Fibroblast of skin of back (primary cell): ENCODE results near the gene DPRX. TPM values are rescaled to one million over a fixed set of nuclear protein-coding genes. Genes with fewer than 3 reads are reported as not detected.

Experiments
- DNase-seq: peaks from one replicate; pipeline ENCODE4 v3.0.0-alpha.2; 2013
- polyA plus RNA-seq, 2 experiments: library from polyadenylated mRNA; unstranded; fragments of 120-200 nt; gene quantifications; one replicate each; pipeline ENCODE4 v1.2.1, GENCODE V29; 2013; ENCODE audit not compliant: insufficient read length in 2 of 2

Gene DPRX, protein sequence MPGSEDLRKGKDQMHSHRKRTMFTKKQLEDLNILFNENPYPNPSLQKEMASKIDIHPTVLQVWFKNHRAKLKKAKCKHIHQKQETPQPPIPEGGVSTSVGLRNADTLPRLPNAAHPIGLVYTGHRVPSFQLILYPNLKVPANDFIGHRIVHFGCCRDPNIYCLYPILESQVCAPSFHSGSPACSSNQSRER
- not detected for polyA plus RNA-seq (2013, experiment 1 of 2; ENCODE audit: insufficient read length)
- polyA plus RNA-seq (2013, experiment 2 of 2; ENCODE audit: insufficient read length) = not detected

GRCh38 chr19:53631949-53632407, at the start of gene DPRX:
Gene DPRX (plus strand): TSS chr19:53631999. CDS start chr19:53632107, 108 bp downstream.
- DNase-seq = no peak

DNA sequence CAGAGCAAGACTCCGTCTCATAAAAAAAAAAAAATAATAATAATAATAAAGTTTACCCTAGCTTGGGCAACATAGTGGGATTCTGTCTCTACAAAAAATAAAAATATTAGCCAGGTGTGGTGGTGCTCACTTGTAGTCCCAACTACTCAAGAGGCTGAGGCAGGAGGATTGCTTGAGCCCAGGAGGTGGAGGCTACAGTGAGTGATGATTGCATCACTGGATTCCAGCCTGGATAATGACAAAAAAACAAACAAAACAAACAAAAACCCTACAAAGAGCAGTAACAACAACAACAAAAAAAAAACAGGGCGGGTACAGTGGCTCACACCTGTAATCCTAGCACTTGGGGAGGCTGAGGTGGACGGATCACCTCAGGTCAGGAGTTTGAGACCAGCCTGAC, 48.6 kb upstream of the DPRX start:
- DNase-seq = no peak

DNA sequence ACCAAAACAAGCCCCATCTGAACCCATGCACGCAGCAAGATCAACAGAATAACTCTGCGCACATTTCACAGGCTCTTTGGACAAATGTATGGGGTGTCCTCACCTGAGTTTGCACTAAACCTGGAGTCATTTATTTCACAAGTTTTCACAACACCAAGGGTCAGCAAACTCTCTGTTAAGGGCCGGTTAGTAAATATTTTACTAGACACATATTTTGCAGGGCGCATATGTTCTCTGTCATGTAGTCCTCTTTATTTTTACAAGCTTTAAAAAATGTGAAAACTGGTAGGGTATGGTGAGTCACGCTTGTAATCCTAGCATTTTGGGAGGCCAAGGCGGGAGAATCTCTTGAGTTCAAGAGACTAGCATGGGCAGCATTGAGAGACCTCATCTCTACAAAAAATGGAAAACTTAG, 45.5 kb upstream of the DPRX start:
- no peak for DNase-seq

DNA sequence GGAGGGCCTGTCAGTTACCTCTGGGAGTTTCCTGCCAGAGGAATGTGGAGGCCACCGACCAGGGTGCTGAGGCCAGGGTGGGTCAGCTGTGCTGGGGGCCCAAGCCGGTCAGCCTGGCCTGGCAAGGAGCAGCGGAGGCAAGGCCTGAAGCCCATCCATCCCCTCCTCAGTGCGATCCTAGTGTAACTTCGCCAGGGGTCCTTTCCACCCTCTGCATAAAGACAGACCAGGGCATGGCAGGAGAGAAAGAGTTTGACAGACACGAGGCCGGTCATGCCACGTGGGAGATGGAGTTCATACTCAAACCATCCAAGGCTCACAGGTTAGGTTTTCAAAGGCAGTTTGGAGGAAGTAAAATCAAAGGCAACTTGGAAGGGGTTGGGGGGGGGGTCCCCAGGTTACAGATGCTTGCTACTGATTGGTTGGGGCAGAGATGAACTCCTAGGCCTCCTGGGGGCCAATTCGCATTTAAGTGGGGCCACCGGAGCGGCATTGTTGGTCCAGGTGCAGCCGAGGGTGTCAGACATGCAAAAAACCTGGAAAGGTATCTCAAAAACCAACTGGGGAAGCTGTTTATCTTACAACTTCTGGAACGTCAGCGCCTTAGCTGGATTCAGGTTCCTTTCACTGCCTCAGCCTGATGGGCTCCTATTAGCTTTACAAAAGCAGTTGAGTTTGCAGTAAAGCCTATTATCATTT, 36.8 kb upstream of the DPRX start:
- no peak for DNase-seq

DNA sequence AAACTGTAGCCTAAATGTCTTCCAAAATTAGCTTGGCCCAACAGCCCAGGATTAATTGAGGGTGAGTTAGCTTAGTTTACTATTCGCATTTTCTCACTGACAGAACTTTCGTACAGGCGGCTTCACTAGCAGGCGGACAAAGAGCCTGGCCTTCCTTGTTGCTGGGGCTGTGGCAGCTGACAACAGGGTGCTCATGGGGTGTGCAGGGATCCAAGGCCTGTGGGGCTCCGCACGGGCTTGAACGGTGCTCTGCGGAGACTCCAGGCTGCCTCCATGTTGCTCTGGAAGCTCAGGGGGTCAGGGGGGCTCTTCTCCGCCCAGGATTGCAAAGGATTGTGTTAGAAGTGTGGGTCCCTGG, 36.3 kb upstream of the DPRX start:
- DNase-seq = no peak

- DNase-seq = no peak
Observed at GRCh38 chr19:53596056-53596455, 35.7 kb upstream of the DPRX start.

GRCh38 chr19:53597023-53597422, 34.8 kb upstream of the DPRX start:
- DNase-seq = no peak

DNA sequence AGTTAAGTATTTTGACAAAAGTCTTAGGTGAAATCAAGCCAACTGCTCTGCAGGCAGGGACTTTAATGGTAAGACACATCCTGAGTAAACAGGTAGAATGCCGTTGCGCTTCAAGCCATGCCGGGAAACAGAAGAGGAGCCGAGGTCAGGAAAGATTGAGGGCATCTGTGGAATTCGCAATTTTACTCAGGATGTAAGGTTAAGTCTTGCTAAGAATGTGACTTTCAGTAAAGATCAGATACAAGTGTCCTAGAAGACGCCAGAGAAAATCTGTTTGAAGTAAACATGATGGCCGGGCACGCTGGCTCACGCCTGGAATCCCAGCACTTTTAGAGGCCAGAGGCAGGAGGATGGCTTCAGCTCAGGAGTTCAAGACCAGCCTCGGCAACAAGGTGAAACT, 33.4 kb upstream of the DPRX start:
- no peak for DNase-seq

DNA sequence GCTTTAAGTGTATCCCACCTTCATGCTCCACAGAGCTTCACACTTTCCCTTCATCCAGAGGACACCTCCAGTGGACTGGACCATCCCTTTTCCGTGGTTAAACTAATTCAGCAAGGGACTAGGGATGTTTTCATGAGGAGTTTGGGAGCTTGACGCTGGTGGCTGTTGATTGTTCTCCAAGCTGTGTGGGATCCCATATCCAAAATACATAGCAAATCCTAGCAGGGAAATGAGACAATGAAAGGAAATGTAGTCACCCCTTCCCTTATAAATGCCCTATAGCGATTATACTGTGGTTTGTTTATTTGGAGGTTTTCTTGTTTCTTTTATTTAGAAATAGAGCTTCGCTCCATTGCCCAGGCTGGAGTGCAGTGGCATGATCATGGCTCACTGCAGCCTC, 31.6 kb upstream of the DPRX start:
- DNase-seq = no peak

DNA sequence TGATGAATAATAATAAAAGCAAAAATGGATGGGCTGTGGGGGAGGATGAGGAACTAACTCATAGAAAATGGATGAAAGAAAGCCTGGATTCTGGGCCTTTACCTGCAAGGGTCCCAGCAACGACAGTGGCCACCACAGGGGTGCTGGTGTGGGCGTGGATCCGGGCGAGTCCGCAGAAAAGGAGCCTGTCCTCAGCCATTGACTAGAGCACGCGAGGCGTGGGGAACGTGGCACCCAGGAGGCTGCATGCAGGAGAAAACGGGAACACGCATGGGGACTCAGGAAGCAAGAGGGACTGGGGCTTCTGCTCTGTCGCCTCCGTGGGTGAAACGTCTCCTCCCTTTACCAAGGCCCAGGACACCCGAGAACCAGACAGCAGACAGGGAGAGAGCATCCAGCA, 25.8 kb upstream of the DPRX start:
- no peak for DNase-seq

DNA sequence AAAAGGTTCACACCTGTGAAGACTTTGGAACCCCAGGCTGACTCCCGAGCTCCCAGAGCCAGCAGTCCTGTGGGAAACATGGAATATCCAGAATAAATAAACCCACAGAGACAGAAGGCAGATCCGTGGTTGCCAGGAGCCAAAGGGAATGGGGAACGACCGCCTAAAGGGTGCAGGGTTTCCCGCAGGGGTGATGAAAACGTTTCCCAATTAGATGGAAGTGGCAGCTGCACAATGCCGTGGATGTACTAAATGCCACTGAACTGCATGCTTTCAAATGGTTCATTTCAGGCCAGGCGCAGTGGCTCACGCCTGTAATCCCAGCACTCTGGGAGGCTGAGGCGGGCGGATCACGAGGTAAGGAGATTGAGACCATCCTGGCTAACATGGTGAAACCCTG, 23.4 kb upstream of the DPRX start:
- DNase-seq = no peak

DNA sequence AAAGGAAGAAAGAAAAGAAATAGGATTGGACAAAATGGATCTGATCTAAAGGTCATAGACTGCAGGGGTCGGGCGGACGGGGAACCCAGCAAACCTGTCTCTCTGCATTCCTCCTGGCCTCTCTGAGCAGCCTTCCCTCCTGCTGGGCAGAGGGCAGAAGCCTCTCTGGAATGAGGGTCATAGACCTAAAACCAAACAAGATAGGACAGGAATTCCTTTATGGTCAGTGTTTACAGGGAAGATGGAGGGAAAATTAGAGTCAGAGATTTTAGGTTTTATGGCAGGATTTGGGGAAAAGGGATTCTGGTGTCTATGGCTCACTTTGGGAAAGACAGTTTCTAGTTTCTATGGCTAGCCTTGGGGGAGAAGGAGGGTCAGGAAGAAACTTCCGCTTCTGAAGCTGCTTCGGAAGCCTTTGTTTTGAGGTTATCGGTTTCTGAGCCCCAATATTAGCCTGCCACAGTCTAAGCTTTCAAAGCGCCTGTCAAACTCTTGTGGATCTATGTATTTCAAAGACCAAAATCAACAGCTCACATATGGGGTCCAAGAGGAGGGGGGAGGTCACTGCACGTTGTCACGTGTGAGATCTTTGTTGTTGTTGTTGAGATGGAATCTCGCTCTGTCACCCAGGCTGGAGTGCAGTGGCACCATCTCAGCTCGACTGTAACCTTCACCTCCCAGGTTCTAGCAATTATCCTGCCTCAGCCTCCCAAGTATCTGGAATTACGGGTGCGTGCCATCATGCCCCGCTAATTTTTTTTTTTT, 18.9 kb upstream of the DPRX start:
- no peak for DNase-seq

GRCh38 chr19:53621885-53622740, 9.7 kb upstream of the DPRX start:
- DNase-seq = no peak

DNA sequence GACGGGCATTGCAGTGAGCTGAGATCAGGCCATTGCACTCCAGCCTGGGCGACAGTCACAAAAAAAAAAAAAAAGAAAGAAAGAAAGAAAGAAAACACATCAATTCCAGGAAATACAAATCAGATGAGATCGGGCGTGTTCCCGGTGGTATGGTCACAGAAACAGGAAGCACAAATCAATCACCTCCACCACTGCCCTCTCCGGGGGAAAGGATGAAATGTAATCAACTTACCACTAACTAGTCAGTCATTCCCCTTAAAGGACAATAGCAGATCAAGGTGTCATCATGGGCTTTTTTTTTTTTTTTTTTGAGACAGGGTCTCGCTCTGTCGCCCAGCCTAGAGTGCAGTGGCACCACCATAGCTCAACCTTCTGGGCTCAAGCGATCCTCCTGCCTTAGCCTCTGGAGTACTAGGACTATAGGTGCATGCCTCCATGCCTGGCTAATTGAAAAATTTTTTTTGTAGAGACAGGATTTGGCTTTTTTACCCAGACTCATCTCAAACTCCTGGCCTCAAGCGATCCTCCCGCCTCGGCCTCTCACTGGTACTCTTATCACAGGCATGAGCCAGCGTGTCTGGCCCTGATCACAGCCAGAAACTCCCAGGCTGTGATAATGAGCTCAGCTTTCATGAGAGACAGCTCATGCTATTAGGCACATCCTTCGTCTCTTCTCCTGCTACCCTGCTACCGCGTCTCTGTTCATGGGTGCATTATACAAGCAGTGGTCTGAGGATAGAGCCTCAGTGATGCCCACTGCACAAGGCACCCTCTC, 6.8 kb upstream of the DPRX start:
- no peak for DNase-seq

GRCh38 chr19:53626486-53626885, 5.3 kb upstream of the DPRX start:
- no peak for DNase-seq

DNA sequence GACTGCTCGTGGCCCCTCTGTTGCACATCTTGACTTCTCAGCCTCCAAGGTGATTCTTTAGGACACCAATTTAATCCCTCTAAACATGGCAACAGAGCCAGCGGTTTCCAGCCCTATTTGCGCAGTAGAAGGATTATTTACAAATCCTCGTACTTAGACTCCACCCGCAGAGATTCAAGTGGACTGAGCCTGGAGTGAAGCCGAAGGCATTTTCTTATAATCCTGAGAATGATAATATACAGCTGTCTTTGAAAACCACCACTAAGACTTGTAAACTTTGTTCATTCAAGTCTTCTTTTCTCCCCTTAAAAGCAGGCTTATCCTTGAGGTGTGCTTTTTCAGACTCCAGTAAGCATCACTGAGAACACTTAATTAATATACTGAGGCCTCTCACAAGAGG, 4.8 kb upstream of the DPRX start:
- no peak for DNase-seq

- no peak for DNase-seq
Observed at GRCh38 chr19:53634768-53635167, 3.0 kb downstream of the DPRX start.

- DNase-seq = no peak
Observed at GRCh38 chr19:53639471-53639870, 7.7 kb downstream of the DPRX start.

DNA sequence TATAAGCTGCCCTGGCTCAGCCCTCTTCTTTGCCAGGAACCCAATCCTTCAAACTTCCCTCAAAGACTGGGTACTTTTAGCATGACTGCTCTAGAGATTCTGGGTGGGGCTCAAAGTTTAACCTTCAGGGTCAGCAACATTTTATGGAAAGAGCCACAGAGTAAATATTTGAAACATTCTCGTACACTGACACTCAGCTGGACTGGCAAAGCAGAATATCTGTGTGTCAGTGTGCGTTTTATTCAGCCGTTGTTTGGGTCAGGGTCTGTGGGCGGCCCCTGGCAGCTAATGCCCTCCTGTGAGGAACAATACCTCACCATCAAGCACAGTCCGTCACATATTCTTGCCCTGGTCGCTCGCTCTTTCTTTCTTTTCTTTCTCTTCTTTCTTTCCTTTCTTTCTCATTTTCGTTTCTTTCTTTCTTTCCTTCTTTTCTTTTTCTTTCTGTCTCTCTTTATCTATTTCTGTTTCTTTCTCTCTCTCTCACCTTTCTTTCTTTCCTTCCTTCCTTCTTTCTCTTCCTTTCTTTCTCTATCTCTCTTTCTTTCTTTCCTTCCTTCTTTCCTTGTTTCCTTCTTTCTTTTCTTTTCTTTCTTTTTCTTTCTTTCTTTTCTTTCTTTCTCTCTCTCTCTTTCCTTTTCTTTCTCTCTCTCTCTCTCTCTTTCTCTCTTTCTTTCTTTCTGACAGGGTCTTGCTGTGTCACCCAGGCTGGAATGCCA, 10.7 kb downstream of the DPRX start:
- no peak for DNase-seq

GRCh38 chr19:53644061-53644816, 12.4 kb downstream of the DPRX start:
- DNase-seq = no peak
